ENCODE results near the gene COL6A5. TPM values are rescaled to one million over a fixed set of nuclear protein-coding genes. Genes with fewer than 3 reads are reported as not detected.
"Not testable (repeated sequence)": the region's sequence is repeated elsewhere in the genome, so short reads cannot be mapped to it uniquely, and the experiment has no call there.

The COL6A5 gene
- total RNA-seq, 1 experiment from 2014 or later, result not detected

GRCh38 chr3:130433306-130433705 is 87.8 kb downstream of the COL6A5 start:
- no TSS peak for BruUV-seq (replicated peaks)
- Mint-ChIP-seq H3K27me3 (ENCODE audit: insufficient read depth, unreplicated experiment) (peaks cover 30% of the 10 kb centered on the region), H3K9me3 (ENCODE audit: unreplicated experiment) (peaks cover 22% of the 10 kb centered on the region), H3K4me1 (ENCODE audit: insufficient read depth, unreplicated experiment) (no peaks in the 10 kb centered on the region), H3K27ac (ENCODE audit: low read depth, unreplicated experiment) (no peak overlapping the region), H3K4me3 (ENCODE audit: unreplicated experiment) (no peak overlapping the region), H3K36me3 (ENCODE audit: insufficient read depth, unreplicated experiment) (no peaks in the 10 kb centered on the region)
- CTCF ChIA-PET, result interaction anchor here (0.7 kb wide), 1 partner anchor 911 kb away, joined by 3 read pairs; no protein-coding TSS in a partner anchor
- POLR2A ChIA-PET, result no interaction called here
- DNase-seq (ENCODE audit: unreplicated experiment), result no peak
- no peak for TF ChIP-seq CTCF (IDR thresholded peaks at IDR 0.05; ENCODE audit: unreplicated experiment)
- intact Hi-C loops (cut with micrococcal nuclease), result no loop called here

- H3K4me3 Mint-ChIP-seq (ENCODE audit: unreplicated experiment), result no peak overlapping the region
- no peak for TF ChIP-seq CTCF (IDR thresholded peaks at IDR 0.05; ENCODE audit: unreplicated experiment)
- no peak for DNase-seq (ENCODE audit: unreplicated experiment)
- no peaks in the 10 kb centered on the region for H3K36me3 Mint-ChIP-seq (ENCODE audit: insufficient read depth, unreplicated experiment)
- ChIA-PET CTCF (interaction anchor here (0.5 to 0.7 kb wide), 3 partner anchors 29 to 126 kb away, joined by 3 read pairs; no protein-coding TSS in a partner anchor), POLR2A (no interaction called here)
- H3K27ac Mint-ChIP-seq (ENCODE audit: low read depth, unreplicated experiment), result no peak overlapping the region
- intact Hi-C loops (cut with micrococcal nuclease), result no loop called here
- H3K4me1 Mint-ChIP-seq (ENCODE audit: insufficient read depth, unreplicated experiment), result no peaks in the 10 kb centered on the region
- H3K9me3 Mint-ChIP-seq (ENCODE audit: unreplicated experiment), result peaks cover 7% of the 10 kb centered on the region
- H3K27me3 Mint-ChIP-seq (ENCODE audit: insufficient read depth, unreplicated experiment), result peaks cover 20% of the 10 kb centered on the region
- BruUV-seq (replicated peaks), result no TSS peak
Measured at GRCh38 chr3:130442284-130442683, 96.8 kb downstream of the COL6A5 start.

GRCh38 chr3:130446840-130447239 is 101.4 kb downstream of the COL6A5 start:
- H3K36me3 Mint-ChIP-seq (ENCODE audit: insufficient read depth, unreplicated experiment); CTCF ChIA-PET; BruUV-seq (replicated peaks); POLR2A ChIA-PET; DNase-seq (ENCODE audit: unreplicated experiment); H3K4me1 Mint-ChIP-seq (ENCODE audit: insufficient read depth, unreplicated experiment); H3K27ac Mint-ChIP-seq (ENCODE audit: low read depth, unreplicated experiment); H3K4me3 Mint-ChIP-seq (ENCODE audit: unreplicated experiment); intact Hi-C loops (cut with micrococcal nuclease): not testable (repeated sequence)
- peaks cover 12% of the 10 kb centered on the region for H3K27me3 Mint-ChIP-seq (ENCODE audit: insufficient read depth, unreplicated experiment)
- H3K9me3 Mint-ChIP-seq (ENCODE audit: unreplicated experiment), result peaks cover 12% of the 10 kb centered on the region

- peaks cover 12% of the 10 kb centered on the region for H3K9me3 Mint-ChIP-seq (ENCODE audit: unreplicated experiment)
- H3K27ac Mint-ChIP-seq (ENCODE audit: low read depth, unreplicated experiment); H3K4me3 Mint-ChIP-seq (ENCODE audit: unreplicated experiment); H3K36me3 Mint-ChIP-seq (ENCODE audit: insufficient read depth, unreplicated experiment); DNase-seq (ENCODE audit: unreplicated experiment); intact Hi-C loops (cut with micrococcal nuclease); POLR2A ChIA-PET; CTCF ChIA-PET; H3K4me1 Mint-ChIP-seq (ENCODE audit: insufficient read depth, unreplicated experiment); BruUV-seq (replicated peaks): not testable (repeated sequence)
- peaks cover 12% of the 10 kb centered on the region for H3K27me3 Mint-ChIP-seq (ENCODE audit: insufficient read depth, unreplicated experiment)
Measured at GRCh38 chr3:130448155-130448554, 102.7 kb downstream of the COL6A5 start.

GRCh38 chr3:130456540-130456939 is 111.1 kb downstream of the COL6A5 start:
- POLR2A ChIA-PET, result no interaction called here
- TF ChIP-seq CTCF (IDR thresholded peaks at IDR 0.05; ENCODE audit: unreplicated experiment), result no peak
- no TSS peak for BruUV-seq (replicated peaks)
- DNase-seq (ENCODE audit: unreplicated experiment), result no peak
- CTCF ChIA-PET, result no interaction called here
- Mint-ChIP-seq H3K4me3 (ENCODE audit: unreplicated experiment) (no peak overlapping the region), H3K27me3 (ENCODE audit: insufficient read depth, unreplicated experiment) (peaks cover 11% of the 10 kb centered on the region), H3K9me3 (ENCODE audit: unreplicated experiment) (peaks cover 3% of the 10 kb centered on the region), H3K4me1 (ENCODE audit: insufficient read depth, unreplicated experiment) (no peaks in the 10 kb centered on the region), H3K27ac (ENCODE audit: low read depth, unreplicated experiment) (no peak overlapping the region), H3K36me3 (ENCODE audit: insufficient read depth, unreplicated experiment) (no peaks in the 10 kb centered on the region)
- intact Hi-C loops (cut with micrococcal nuclease), result no loop called here
